GM18511 (cell line): ENCODE measurements around the gene JPT2.
"Not testable (repeated sequence)": the region's sequence is repeated elsewhere in the genome, so short reads cannot be mapped to it uniquely, and the experiment has no call there.

Experiments used
- ATAC-seq: cut with Tn5 transposase; IDR thresholded peaks from one replicate; pipeline ENCODE4 v1.9.1; 2021; ENCODE audit warnings: mild to moderate bottlenecking, moderate library complexity; ENCODE audit not compliant: unreplicated experiment

The JPT2 gene

GRCh38 chr16:1705688-1706385 is 27.8 kb downstream of the JPT2 start, which contains the start of gene MAPK8IP3:
Gene MAPK8IP3 (plus strand): TSS chr16:1706195. CDS start chr16:1706340, 145 bp downstream.
- peak; percentile 81 for ATAC-seq

- peak; percentile 33 for ATAC-seq
Measured at GRCh38 chr16:1706386-1707192, 28.5 kb downstream of the JPT2 start.

GRCh38 chr16:1707193-1707790 is 29.2 kb downstream of the JPT2 start:
- no peak for ATAC-seq

- ATAC-seq: no peak
Measured at GRCh38 chr16:1708083-1708767, 30.1 kb downstream of the JPT2 start.

- ATAC-seq: no peak
Measured at GRCh38 chr16:1708768-1709180, 30.7 kb downstream of the JPT2 start.

- no peak for ATAC-seq
Measured at GRCh38 chr16:1709356-1709755, 31.3 kb downstream of the JPT2 start.

- no peak for ATAC-seq
Measured at GRCh38 chr16:1710811-1711507, 32.9 kb downstream of the JPT2 start.

- ATAC-seq: no peak
Measured at GRCh38 chr16:1712791-1713261, 34.7 kb downstream of the JPT2 start.

GRCh38 chr16:1713331-1713730 is 35.3 kb downstream of the JPT2 start:
- ATAC-seq: no peak

GRCh38 chr16:1713933-1714332 is 35.9 kb downstream of the JPT2 start:
- ATAC-seq: no peak

- no peak for ATAC-seq
Measured at GRCh38 chr16:1715220-1715619, 37.1 kb downstream of the JPT2 start.

GRCh38 chr16:1718236-1718635 is 40.2 kb downstream of the JPT2 start:
- not testable (repeated sequence) for ATAC-seq

- ATAC-seq: not testable (repeated sequence)
Measured at GRCh38 chr16:1719559-1720229, 41.6 kb downstream of the JPT2 start.

- ATAC-seq: no peak
Measured at GRCh38 chr16:1721372-1721771, 43.3 kb downstream of the JPT2 start.

GRCh38 chr16:1723450-1724147 is 45.5 kb downstream of the JPT2 start:
- ATAC-seq: no peak

- ATAC-seq: no peak
Measured at GRCh38 chr16:1724491-1724890, 46.4 kb downstream of the JPT2 start.

- no peak for ATAC-seq
Measured at GRCh38 chr16:1726661-1727502, 48.8 kb downstream of the JPT2 start.
